ENCODE results near the gene ATP1A4.

GRCh38 chr1:160227561-160227960, 76.2 kb downstream of the ATP1A4 start:
- TF ChIP-seq SP1 (CRISPR knock-in tag; IDR thresholded peaks at IDR 0.05) (no peak), CTCF (IDR thresholded peaks at IDR 0.05 in 2 of 3, conservative IDR thresholded peaks at IDR 0.05 in 1 of 3; ENCODE audit: insufficient read depth in 2 of 3, low read depth in 1 of 3, low read length in 3 of 3) (no peak)

Measured in K562 (cell line).